Coronary artery (tissue), 2 donors: ENCODE results near the gene DTNB.
"Not testable (repeated sequence)": the region's sequence is repeated elsewhere in the genome, so short reads cannot be mapped to it uniquely, and the experiment has no call there.

Source experiments
- DNase-seq: peaks from one replicate; pipeline ENCODE4 v3.0.0-alpha.2; 2017; ENCODE audit warnings: low spot score
- H3K27ac ChIP-seq, 2 donors: fragments of 200-600 bp; sonication (generic); one replicate each; pipeline ENCODE4 v1.5.1; 2016 to 2019
- H3K4me3 ChIP-seq: fragments of 200-600 bp; sonication (generic); 2 replicates; pipeline ENCODE4 v1.5.1; 2016; ENCODE audit warnings: mild to moderate bottlenecking, moderate library complexity
- TF ChIP-seq, protein P1 (sequence below): fragments of 200-600 bp; sonication (generic); IDR thresholded peaks from one replicate; pipeline ENCODE4 v1.5.1; 2019; ENCODE audit warnings: antibody characterized with exemption

Gene DTNB

DNA sequence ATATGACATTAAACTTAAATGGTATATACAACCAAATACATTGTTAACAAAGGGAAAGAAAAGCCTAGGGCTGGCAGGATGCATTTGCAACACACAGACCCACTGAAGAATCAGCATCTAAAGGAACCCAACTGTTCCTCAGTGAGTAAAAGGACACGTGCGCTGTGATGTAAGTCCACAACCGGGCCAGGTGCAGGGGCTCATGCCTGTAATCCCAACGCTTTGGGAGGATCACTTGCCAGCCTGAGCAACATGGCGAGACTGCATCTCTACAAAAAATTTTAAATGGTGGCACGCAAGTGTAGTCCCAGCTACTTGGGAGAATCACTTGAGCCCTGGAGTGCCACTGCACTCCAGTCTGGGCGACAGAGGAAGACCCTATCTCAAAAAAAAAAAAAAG is 3.9 kb downstream of the DTNB start:
- no peak overlapping the region for H3K4me3 ChIP-seq
- TF ChIP-seq, protein P1, sequence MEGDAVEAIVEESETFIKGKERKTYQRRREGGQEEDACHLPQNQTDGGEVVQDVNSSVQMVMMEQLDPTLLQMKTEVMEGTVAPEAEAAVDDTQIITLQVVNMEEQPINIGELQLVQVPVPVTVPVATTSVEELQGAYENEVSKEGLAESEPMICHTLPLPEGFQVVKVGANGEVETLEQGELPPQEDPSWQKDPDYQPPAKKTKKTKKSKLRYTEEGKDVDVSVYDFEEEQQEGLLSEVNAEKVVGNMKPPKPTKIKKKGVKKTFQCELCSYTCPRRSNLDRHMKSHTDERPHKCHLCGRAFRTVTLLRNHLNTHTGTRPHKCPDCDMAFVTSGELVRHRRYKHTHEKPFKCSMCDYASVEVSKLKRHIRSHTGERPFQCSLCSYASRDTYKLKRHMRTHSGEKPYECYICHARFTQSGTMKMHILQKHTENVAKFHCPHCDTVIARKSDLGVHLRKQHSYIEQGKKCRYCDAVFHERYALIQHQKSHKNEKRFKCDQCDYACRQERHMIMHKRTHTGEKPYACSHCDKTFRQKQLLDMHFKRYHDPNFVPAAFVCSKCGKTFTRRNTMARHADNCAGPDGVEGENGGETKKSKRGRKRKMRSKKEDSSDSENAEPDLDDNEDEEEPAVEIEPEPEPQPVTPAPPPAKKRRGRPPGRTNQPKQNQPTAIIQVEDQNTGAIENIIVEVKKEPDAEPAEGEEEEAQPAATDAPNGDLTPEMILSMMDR = no peak
- DNase-seq = no peak
- no peak overlapping the region for H3K27ac ChIP-seq

DNA sequence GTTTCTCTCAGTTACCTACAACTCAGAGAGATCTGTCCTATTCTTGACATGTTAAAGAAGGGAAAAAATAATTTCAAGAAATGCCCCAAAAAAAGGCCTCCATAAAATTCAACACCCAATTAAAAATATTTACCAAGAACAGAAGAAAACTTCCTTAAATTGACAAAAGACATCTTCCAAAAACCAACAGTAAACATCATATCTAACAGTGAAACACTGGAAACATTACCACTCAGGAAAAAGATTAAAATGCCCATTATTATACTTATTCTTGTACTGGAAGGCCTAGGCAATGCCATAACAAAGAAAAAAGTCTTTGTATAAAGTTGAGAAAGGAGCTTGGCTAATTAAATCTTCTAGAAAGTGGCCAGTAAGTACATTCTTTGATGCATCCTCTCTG is 7.2 kb downstream of the DTNB start:
- DNase-seq = no peak
- no peak overlapping the region for H3K27ac ChIP-seq
- TF ChIP-seq, protein P1 = no peak
- H3K4me3 ChIP-seq = no peak overlapping the region

DNA sequence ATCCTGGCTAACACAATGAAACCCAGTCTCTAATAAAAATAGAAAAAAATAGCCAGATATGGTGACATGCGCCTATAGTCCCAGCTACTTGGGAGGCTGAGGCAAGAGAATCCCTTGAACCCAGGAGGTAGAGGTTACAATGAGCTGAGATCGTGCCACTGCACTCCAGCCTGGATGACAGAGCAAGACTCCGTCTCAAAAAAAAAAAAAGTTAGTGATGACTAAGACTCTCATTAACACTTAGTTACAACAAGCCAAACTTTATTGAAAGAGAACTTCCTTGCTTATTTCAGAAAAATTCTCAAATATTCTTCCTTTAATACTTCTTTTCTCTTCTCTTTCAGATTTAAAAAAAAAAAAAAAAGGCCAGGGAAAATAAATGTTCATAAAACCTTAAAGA is 7.9 kb downstream of the DTNB start:
- DNase-seq, H3K27ac ChIP-seq, H3K4me3 ChIP-seq: not testable (repeated sequence)

DNA sequence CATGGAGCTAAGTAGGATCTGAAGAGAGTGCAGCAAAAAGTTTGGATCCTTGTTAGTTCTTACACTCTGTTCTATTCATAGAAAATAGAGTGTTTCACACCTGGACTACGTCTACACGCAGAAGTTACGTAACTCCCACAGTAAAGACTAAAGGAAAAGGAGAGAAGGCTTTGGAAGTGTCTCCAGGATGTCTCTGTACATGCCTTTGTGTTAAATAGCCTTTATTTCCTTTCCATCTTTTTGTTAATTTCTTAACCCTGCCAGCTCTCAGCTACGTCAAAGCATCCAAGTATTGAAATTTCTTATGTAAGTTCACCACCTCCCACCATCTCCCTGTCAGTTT is 8.4 kb downstream of the DTNB start:
- no peak for DNase-seq

DNA sequence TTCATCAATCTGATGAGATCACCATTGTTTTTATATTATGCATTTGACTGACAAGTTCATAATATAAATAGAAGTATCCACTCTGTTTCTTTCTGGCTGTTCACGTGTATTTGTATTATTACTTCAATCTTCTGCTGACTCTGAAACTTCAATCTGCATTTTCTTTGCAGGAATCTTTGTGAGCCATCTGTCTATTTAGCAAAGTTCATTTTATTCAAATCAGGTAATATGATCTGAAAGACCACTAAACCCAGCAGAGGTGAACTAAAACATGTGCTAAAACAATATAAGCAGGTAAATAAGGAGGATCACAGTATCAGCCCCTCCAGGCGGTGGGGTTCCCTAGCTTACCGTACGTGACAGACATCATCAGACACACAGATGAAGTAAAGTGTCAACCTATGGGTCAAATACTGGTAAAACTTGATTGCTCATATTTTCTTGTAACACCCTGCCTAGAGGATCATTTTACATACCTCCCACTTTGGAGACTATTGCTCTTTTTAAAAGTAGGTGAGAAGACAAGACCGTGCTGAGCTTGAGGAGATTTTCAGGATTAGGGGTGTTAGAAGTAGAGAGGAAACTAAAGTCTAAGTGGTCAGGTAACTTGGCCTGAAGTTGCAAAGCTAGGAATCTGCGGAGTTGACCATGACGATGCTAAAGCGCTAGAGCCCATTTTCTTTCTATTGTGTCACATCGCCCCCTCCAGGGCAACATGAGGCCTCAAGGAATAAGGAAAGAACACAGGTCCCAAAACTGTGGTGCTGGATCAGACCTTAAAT is 9.0 kb downstream of the DTNB start:
- TF ChIP-seq, protein P1 = peak; percentile 60
- Histone ChIP-seq H3K27ac (no peak overlapping the region), H3K4me3 (peak overlapping the region; percentile 19)
- no peak for DNase-seq

More for the DNA sequence above, 8.4 kb downstream of the DTNB start:
- TF ChIP-seq, protein P1 = no peak
- no peak overlapping the region for H3K27ac ChIP-seq
- H3K4me3 ChIP-seq = no peak overlapping the region

DNA sequence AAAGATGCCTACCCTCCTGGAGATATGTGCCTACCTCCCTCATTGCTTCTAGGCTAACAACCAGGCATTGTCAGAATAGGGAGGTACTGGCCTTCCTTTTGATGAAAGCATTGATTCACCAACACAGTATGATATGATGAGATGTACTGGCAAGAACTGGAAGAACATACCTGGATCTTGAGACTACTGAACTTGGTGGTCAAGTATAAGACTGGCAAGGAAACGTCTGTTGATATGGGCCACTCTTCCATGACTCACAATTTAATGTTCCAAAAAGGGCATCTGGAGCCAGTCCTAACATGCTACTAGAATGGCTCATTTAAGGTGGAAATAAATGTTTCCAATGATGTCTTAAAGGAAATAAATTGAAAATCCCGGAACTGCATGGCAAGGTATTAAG is 18.1 kb downstream of the DTNB start:
- H3K4me3 ChIP-seq = no peak overlapping the region
- TF ChIP-seq, protein P1 = no peak
- DNase-seq = no peak
- no peak overlapping the region for H3K27ac ChIP-seq

DNA sequence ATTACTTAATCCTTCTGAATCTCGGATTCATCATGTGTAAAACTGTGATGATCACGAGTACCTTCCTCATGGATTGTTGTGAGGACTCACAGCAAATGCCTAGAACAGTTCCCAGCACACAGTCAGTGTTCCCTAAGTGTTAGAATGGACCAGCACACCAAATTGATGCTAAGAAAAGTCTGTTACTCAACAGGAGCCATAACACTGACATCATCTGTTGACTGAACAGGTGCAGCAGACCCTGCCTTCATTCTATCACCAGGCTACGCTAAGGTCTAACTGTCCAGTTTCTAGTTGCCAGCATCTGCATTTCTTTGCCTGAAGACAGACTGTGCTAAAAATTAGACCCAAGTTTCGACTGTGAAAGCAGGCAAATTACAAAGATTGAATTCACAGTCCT is 18.6 kb downstream of the DTNB start:
- no peak for DNase-seq
- TF ChIP-seq, protein P1 = no peak
- no peak overlapping the region for H3K4me3 ChIP-seq
- H3K27ac ChIP-seq = no peak overlapping the region
